GM18868 (cell line): ENCODE results near the gene ABHD17A.
"Not testable (repeated sequence)": the region's sequence is repeated elsewhere in the genome, so short reads cannot be mapped to it uniquely, and the experiment has no call there.

Experiments used
- ATAC-seq: cut with Tn5 transposase; IDR thresholded peaks from one replicate; pipeline ENCODE4 v1.9.1; 2021; ENCODE audit warnings: mild to moderate bottlenecking, moderate library complexity; ENCODE audit not compliant: unreplicated experiment

Gene ABHD17A

DNA sequence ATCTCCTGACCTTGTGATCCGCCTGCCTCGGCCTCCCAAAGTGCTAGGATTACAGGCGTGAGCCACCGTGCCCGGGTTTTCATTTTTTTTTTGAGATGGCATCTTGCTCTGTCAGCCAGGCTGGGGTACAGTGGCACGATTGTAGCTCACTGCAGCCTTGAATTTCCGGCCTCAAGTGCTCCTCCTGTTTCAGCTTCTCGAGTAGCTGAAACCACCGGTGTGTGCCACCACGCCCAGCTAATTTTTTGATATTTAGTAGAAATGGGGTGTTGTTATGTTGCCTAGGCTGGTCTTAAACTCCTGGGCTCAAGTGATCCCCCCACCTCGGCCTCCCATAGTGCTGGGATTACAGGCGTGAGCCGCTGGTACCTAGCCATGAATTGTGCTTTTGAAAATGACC, 25.8 kb upstream of the ABHD17A start:
- ATAC-seq = no peak

GRCh38 chr19:1910177-1910576, 24.9 kb upstream of the ABHD17A start:
- ATAC-seq = no peak

DNA sequence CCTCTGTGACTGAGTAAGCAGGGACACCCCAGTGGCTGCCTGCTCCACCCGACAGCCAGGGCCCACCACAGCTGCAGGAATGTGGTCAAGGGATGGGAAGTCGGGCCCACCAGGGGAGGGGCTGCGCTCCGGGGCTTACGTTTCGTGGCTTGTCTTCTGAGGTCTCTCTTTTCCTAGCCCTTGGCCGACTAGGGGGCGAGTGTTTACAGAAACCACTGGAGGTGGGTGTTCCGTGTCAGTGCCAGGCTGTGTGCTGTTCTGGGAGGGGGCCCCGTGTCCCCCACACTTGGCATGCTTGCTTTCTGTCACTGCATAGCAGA, 24.4 kb upstream of the ABHD17A start:
- ATAC-seq = no peak

DNA sequence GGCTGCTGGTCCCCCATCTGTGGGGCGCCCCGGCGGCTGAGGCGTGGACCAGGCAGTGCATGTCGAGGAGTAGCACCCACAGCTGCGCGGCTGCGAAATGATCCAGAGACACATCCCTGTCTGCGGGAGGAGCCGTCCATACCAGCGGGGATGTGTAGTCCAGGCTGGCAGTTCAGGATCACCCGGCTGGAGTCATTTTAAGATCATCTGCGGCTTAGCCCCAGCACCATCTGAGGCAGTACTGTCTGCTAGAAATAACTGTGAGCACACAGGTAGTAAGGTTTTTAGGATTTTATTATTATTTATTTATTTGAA, 23.0 kb upstream of the ABHD17A start:
- ATAC-seq = no peak

- no peak for ATAC-seq
Measured at GRCh38 chr19:1907563-1908363, 22.5 kb upstream of the ABHD17A start.

GRCh38 chr19:1906985-1907562, 21.8 kb upstream of the ABHD17A start:
- no peak for ATAC-seq

DNA sequence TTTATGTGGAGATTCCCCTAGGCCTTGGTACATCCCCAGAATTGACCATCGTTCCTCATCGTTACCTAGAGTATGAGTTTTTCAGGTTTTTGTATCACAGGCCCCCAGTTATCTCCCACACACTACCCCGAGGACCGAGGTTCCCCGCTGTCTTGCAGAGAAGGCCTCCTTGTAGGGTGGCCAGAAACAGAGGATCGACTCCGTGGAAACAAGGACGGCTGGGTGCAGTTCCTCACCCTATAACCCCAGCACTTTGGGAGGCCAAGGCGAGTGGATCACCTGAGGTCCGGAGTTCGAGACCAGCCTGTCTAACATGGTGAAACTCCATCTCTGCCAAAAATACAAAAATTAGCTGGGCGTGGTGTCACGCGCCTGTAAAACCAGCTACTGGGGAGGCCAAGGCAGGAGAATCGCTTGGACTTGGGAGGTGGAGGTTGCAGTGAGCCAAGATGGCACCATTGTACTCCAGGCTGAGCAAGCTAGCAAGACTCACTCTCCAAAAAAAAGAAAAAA, 20.6 kb upstream of the ABHD17A start:
- ATAC-seq = no peak

DNA sequence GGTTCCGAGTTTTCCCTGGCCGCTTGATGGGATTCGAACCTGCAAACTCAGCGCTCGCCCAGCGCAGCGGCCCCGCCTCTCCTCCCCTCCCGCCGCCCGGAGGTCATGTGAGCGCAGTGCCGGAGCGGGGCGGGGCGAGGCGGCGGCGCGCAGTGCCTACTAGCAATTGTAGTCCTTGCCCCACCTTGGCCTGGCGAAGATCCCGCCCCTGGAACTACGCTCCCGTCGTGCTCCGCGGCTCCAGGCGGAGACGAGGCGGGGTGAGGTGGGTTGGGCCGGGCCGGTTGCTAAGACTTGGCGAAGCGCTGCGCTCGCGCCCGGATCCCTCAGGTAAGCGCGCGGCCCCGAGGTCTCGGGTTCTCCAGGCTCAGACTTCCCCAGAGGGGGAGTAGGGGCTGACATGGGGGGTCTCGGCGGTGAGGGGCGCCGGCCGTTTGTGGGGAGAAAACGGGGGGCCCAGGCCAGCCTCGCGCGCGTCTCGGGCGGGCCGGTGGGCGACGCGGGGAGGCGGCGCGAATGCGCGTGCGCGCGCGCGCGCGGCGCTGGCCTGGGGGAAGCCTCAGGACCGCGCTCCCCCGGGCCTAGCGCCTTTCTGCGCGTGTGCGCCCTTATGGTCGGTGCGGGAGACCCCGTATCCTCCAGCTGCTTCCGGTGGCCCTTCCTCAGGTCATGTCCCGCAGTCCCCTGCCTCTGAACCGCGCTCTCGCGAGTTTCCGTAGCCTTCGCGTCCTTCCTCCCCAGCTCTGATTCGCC, 20.0 kb upstream of the ABHD17A start, which contains the start of the genes ADAT3 and SCAMP4:
Gene ADAT3 (plus strand): TSS at position 290 of the 753 bp plus-strand sequence. CDS start 6,649 bp downstream, outside the sequence.
Gene SCAMP4 (plus strand): TSS at position 290 of the 753 bp plus-strand sequence. CDS start 9,621 bp downstream, outside the sequence.
- ATAC-seq = peak; percentile 84

DNA sequence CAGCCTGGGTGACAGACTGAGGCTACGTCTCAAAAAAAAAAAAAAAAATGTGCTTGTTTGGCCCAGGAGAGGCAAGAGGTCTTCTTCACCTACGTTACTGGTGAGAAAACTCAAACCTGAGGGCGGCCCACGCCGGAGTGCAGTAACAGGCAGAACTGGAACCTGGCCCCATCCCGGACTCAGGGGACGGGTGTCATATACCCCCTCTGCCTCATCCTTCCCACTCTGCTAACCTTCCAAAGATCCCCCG, 19.5 kb upstream of the ABHD17A start:
- ATAC-seq = peak; percentile 8

DNA sequence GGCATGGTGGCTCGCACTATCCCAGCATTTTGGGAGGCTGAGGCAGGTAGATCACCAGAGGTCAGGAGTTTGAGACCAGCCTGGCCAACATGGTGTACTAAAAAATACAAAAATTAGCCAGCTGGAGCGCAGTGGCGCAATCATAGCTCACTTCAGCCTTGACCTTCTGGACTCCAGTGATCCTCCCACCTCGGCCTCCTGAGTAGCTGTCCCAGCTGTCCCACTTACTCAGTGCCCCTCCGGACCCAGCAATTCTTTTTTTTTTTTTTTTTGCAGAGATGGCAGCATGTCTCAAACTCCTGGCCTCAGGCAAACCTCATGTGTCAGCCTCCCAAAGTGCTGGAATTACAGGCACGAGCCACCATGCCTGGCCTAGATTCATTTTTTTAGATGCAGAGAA, 17.6 kb upstream of the ABHD17A start:
- no peak for ATAC-seq

DNA sequence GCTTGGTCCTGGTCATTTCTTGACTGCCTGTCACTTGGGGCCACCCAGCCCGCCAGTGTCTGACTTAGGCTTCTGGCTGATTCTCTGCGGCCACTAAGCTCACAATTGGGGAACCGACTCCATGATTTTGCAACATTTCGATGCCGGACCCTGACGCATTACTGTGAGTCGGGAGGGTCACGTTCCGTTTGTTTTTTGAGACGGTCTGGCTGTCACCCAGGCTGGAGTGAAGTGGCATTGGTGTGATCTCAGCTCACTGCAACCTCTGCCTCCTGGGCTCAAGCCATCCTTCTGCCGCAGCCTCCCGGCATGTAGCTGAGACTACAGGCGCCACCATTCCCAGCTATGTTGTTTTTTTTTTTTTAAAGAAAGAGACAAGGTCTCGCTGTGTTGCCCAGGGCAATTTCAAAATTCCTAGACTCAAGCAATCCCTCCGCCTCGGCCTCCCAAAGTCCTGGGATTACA, 16.7 kb upstream of the ABHD17A start:
- no peak for ATAC-seq

DNA sequence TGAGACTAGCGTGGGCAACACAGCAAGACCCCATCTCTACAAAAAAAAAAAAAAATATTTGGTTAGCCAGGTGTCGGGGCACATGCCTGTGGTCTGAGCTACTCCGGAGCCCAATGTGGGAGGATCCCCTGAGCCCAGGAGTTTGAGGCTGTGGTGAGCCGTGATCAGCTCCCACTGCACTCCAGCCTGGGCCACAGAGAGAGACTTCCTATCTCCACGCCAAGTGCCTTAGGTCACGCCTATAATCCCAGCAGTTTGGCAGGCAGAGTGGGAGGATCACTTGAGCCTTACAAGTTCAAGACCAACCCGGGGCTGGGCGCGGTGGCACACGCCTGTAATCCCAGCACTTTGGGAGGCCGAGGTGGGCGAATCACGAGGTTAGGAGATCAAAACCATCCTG, 11.2 kb upstream of the ABHD17A start:
- no peak for ATAC-seq

DNA sequence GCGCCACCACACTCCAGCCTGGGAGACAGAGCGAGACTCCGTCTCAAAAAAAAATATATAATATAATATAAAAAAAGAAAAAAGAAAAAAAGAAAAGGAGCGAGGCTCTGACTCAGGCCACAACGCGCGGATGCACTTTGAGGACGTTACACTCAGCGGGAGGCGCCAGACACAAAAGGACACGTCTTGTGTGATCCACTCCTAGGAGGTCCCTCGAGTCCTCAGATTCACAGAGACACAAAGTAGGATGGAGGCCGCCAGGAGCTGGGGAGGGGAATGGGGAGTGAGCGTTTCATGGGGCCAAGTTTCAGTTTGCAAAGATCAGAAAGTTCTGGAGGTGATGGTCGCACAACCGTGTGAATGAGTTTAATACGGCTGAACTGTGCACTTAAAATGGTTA, 8.5 kb upstream of the ABHD17A start:
- ATAC-seq = no peak

DNA sequence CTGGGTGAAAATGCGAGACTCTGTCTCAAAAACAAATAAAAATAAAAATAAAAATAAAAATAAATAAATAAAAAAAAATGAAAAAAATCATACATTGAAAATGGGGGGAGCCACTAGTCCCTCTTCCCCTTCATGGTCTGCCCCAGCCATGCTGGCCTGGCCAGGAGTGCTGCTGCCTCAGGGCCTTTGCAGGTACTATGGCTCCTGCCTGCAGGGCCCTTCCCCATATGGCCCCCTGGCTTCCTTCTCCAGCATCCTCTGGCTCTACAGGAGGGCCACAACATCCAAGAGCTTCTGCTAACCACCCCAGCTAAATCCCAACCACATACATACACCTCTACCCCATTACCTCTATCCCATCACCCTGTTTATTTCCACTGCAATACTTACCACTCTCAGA, 4.6 kb upstream of the ABHD17A start:
- ATAC-seq = no peak

DNA sequence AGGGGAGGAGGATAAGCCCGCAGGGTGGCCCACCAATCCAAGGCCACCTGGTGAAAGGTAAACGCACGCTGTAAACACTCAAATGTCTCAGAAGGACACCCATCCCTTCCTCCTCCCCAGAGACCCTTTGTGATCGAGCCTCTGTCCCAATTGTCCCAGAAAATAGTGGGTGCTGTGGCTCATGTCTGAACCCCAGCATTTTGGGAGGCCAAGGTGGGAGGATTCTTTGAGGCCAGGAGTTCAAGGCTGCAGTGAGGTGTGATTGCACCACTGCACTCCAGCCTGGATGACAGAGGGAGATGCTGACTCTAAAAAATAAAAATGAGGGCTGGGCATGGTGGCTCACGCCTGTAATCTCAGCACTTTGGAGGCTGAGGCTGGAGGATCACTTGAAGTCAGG, 3.1 kb upstream of the ABHD17A start:
- no peak for ATAC-seq

DNA sequence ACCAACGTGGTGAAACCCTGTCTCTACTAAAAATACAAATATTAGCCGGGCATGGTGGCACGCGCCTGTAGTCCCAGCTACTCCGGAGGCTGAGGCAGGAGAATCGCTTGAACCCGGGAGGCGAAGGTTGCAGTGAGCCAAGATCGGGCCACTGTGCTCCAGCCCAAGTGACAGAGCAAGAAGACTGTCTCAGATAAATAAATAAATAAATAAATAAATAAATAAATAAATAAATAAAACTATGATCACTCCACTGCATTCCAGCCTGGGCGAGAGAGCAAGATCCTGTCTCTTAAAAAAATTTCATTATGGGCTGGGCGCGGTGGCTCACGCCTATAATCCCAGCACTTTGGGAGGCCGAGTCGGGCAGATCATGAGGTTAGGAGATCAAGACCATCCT, 1.1 kb upstream of the ABHD17A start:
- not testable (repeated sequence) for ATAC-seq

GRCh38 chr19:1884719-1885334, 469 bp downstream of the ABHD17A start:
- no peak for ATAC-seq

- no peak for ATAC-seq
Measured at GRCh38 chr19:1884291-1884718, 991 bp downstream of the ABHD17A start.

- no peak for ATAC-seq
Measured at GRCh38 chr19:1883784-1884183, 1.5 kb downstream of the ABHD17A start.

- no peak for ATAC-seq
Measured at GRCh38 chr19:1882786-1883692, 2.3 kb downstream of the ABHD17A start.
